ENCODE measurements around the gene SLCO3A1.

Gene SLCO3A1

DNA sequence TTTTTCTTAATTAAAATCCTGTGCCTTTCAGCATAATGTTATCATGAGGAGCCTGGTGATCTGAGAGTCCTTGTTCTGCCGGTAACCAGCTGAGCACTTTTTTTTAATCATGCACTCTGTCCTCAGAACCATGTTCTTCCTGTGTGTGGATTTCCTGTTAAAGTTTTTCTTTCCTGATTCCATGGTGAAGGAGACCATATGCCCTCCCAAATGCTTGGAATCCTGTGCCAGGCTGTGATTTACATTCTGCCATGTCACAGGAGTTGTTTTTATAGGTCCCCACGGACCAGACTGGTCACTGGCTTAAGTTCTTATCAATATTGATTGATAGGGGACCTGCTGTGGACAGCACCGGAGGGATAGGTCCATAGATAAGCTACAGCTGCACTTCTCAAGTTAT lies 257.8 kb downstream of the SLCO3A1 start:
- no peak for DNase-seq

DNA sequence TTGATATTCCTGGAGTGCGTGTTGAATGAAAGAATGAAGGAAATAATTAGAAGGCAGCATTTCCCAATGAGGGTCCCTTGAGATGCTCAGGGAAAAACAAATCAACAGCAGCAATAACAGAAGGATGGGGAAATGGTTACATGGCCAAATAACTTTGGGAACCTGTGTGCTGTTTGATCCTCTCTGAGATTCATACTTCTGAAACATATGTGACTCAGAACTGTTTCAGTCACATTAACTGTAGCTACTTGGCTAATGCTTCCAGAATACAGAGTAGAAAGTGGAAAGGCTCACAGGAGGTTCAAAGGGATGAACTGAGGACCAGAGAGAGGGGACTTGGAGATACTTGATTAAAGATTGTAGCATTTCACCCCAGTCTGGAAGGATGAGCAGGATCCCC lies 258.2 kb downstream of the SLCO3A1 start:
- DNase-seq, result no peak

DNA sequence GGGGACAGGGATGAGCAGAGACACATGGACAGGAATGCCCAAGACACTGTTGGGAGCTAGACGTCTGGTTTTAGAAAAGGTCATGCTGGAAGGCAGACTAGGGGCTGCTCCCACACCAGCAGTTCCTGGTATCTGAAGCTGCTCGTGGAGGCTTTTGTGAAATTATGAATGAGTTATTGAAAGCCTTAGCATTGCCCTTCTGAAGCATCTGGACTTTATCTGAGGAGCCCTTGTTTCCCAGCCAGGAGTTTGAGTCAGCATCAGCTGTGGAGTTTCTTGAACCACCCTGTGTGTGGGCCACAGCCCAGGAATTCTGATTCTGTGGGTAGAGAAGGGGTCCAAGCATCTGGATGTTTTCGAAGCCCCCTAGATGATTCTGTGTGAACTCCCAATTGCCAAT lies 258.7 kb downstream of the SLCO3A1 start:
- DNase-seq, result no peak

DNA sequence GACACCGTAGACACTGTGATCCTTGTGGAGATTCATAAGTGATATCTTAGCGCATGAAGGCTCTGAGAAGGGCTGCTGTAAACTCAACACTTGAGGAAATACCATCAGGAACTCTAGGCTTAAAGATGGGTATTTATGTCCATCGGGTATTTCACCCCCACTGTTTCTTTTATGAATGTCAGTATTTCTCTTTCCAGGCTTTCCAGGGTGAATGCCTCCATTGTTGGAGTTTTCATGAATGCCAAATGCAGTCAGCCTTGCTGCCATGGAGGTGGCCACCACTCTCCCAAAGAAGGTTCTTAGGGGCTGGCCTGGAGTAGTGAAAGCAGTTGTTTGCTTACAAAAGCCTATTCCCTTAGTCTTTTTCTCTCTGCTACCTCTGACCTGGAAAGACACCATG lies 259.2 kb downstream of the SLCO3A1 start:
- DNase-seq, result no peak

DNA sequence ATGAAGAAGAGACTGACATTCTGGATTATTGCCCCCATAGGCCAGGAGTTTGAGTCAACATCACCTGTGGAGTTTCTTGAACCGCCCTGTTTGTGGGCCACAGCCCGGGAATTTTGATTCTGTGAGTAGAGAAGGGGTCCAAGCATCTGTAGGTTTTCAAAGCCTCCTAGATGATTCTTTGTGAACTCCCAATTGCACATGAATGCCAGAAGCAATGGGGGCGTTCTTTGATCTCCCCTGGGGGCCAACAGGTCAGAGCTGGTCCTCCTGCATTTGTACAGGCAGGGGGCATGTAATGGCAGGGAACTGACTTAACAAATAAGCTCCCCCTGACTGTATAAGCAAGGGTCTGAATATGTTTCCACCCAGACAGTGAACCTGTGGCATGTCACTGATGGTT lies 260.3 kb downstream of the SLCO3A1 start:
- DNase-seq, result no peak

DNA sequence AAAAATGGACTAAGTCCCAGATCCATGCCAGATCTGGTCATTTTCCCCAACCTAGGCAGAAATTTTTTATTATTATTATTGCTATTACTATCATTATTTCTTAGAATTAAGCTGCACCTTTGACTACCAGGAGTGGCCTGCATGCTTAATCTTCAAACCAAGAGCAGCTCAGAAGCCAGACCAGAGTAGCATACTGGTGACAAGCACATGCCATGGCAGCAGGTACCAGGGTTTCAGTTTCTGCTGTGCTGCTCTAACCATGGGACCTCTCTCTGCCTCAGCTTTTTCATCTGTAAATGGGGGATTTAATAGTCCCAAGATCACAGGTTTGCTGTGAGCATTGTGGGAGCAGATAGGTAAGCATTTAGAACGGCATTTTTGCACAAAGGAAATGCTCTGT lies 262.3 kb downstream of the SLCO3A1 start:
- DNase-seq, result no peak

DNA sequence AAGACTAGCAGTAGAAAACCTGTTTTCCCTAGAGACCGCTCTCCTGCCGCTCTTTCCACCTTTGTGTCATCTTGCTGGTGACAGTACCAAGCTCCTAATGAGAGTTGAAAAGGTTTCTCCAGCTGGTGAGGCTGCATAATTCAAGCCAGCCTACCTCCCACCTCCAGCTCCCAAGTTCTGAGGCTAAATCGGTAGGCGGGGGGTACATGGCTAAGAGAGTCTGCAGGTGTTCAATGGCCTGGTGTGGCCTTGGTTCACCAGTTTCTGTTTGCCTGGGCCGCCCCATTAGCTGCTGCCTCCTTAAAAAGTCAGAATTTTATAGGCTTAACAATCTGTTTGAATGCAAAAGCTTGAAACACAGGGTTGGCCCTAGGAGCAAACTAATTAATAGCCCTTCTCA lies 262.8 kb downstream of the SLCO3A1 start:
- DNase-seq, result no peak

DNA sequence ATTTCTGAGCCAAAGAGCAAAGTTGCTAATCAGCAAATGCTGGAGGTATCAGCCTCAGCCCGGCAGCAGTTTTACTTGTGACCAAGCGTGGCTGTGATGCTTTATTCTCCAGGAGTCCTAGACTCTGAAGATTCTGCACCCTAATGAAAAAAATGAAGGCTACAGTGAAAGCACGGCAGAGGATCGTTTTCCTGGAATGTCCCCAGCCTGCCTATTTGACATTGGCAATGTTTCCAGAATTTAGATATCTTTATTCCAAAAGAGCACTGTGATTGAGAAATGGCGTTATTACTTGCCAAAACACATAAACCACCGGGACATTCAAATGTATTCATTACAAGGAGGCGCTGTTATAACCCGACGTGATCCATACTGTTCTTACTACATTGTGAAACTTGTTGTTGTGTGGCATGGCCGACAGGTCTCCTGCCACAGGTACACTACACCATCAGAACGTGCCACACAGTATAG lies 263.8 kb downstream of the SLCO3A1 start:
- DNase-seq, result no peak

DNA sequence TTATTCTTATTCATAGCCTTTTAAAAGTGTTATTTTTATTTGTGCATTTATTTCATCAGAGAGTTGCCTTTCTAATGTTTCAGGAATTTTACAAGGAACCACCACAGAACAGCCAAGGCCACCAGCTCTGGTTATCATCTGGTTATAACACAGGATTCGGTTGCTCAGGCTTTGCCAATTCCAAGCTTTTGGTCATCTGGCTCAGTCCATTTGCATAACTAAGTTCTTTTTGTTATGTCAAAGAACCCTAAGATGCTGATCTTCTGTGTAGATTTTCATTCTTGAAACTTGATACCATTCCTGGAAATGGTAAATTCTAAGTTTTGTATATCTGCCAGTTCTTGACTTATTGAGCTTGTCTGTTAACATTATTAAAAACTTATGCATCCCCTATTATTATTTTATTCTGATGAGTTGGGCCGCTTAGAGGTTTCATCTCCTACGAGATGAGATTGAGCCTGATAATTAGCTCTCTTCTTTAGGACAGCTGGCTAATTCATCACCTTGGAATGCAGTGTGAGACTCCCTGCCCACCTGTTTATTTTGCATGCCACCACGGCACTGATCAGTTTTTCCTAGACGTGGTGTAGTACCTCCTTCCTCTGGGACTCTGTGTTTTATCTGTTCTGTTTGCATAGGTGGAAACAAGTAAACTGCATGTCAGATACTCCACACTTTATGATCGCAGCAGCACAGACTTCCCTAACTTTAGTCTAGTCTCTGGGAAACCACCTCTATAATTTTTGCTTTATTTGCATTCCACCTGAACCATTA lies 264.8 kb downstream of the SLCO3A1 start:
- no peak for DNase-seq

DNA sequence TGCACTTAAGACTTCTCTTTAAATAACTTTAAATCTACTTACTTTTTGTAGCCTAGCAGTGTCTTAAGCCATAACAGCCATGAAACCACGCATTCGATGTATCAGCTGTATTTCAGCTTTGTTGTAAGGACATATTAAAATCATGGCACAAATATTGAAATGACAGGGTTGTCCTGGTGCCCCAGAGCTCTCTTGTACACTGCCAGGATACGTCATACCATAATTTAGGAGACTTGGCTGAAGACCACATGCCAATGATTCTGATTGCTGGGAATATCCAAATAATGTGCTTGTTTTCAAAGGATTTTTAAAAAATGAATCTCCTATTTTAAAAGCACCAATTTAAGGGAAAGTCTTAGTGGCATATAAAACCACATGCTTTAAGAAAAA lies 265.4 kb downstream of the SLCO3A1 start:
- DNase-seq, result no peak

DNA sequence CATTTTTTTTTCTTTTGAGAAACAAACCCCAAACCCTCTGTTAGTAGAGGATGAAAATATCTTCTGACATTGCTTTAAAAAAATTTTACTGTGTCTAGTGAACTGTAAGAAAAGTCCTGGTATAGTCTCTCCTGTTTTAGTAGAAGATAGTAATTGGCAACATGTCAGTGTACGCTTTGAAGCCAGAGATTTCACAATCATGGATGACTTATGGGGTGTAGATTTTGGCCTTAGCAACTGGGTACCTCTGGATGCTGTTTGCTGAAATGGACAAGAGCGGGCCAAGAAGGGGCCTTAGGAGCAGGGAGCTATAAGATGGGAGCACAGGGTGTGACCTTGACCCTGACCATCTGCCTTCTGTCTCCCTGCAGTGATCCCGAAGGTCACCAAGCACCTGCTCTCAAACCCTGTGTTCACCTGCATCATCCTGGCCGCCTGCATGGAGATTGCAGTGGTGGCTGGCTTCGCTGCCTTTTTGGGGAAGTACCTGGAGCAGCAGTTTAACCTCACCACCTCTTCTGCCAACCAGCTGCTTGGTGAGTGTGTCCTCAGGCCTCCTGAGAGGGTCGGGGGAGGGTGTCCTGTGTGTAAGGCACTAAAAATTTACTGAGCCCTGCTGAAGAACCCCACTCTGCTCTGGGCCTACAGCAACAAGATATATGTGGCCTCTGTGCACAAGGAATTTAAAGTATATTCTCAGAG lies 266.7 kb downstream of the SLCO3A1 start:
- DNase-seq, result no peak

DNA sequence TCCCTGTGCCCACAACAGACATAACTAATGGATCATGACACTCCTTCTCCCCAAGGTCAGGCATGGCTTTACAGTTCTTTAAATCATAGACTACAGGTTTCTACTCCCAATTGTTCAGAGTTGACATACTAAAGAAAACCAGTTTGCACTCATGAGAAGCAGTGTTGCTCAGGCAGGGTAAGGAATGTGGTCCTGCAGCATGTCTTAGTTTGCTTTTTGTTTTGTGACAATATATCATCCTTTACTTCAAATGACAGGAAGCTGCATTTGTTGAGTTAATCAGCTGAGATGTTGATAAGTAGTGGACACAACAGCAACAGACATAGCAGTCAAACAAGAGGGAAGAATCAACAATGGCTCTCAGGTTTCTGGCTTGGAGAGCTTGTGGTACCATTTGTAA lies 267.5 kb downstream of the SLCO3A1 start:
- DNase-seq, result no peak

DNA sequence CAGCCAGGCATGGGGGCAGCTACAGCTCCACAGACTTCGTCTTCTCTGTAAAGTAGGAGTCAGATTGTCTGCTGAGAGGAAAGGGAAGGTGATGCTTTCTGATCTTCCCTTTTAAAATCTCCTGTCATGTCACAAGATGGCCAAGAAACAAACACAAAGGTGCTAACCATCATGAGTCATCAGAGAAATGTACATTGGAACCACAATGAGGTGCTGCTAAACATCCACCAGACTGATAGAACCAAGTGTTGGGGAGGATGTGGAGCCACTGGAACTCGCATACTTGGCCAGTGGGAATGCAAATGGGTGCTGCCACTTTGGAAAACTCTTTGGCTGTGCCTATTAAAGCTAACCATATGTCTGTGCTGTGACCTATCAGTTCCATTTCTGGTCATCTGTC lies 268.8 kb downstream of the SLCO3A1 start:
- DNase-seq, result no peak

DNA sequence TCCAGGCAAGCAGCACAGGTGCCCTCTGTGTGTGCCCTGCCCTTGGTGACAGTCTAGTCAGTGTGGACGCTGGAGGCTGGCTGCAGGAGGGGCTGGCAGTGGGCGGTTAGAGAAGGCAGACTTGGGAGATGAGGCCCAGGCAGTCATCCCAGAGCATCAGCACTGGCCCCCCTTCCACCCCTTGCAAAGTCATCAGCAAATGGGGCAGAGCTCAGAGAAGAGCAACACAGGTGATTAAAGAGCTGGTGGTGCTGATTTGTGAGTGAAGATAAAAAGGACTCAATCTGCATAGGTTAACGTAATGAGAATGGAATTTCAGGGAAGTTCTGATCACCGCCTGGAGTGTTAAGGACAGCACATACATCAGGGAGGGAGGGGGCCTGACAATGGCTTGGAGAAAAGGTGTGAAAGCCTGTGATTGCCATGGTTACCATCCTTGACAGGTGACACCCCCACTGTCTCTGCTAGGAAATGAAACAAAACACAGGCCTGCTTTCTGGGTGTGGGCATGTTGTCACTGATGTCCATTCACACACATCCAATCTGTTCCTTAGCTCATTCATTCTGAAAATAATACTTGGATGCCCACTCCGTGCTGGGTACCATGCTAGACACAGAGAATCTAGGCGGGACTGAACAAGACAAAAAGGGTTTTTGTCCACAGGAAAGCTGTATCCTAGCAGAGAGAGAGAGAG lies 270.6 kb downstream of the SLCO3A1 start:
- DNase-seq, result no peak

DNA sequence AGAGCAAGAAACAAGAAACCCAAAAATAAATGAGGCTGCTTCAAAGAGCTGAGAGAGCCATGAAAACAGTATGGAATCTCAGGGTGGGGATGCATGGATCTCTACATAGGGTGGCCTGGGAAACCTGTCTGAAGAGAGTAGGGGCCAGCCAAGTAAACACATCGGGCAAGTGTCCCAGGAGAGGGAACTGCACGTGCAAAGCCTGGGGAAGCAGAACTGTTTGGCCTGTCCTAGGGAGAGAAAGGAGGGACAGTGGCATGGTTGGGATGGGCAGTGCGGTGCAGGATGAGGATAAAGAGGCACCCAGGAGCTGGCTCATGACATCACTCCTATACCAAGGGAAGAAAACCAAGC lies 271.1 kb downstream of the SLCO3A1 start:
- DNase-seq, result no peak

DNA sequence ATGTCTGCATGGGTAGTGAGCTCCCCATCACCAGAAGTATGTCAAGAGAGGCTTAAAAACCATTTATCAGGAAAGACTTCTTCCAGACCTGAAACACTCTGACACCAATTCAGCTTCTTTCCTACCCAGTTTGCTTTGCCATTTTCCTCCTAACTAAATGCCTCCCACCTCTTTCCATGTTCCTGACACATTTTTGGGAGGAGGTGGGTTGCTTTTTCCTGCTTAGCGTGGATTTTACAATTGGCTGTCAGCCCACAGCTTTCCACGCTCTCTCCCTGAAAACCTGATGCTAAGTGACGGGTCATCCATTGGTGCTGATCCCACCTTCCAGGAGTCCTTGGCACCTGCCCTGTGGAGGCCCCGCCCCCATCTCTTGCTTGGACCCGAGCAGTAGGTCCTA lies 275.3 kb downstream of the SLCO3A1 start:
- DNase-seq, result no peak

DNA sequence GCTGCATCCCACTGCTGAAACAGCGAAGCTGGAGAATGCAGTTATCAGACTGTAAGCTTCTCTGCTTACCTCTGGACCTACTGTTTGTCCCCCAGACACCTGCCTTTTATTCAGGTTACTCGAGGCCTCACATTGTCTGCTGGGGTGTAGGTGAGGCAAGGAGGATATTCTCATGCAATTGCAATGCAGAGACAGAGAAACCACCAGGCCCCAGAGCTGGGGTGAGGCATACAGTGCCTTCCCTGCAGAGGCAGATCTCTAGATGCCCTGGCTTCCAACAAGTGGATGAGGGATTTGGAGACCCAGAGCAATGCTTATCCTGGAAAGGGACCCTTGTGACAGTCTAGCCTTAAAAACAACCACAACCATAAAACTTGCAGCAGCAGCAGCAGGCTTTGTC lies 276.7 kb downstream of the SLCO3A1 start:
- no peak for DNase-seq

DNA sequence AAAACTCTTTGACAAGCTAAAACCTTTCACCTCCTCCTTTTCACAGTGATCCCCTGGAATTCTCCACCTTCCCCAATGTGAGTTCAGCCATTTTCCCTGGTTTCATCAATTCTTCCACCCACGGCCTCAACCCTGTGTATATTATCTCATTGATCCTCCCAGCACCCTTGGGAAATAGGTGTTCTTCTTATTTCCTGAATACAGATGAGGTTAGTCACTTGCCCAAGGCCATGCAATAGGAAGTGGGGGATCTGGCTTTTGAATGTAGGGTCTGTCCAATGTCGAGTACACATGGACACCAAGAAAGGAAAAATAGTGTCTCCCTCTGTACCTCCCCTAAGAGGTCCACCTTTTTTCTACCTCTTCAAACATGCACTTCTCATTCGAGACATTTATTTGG lies 277.4 kb downstream of the SLCO3A1 start:
- DNase-seq, result no peak

DNA sequence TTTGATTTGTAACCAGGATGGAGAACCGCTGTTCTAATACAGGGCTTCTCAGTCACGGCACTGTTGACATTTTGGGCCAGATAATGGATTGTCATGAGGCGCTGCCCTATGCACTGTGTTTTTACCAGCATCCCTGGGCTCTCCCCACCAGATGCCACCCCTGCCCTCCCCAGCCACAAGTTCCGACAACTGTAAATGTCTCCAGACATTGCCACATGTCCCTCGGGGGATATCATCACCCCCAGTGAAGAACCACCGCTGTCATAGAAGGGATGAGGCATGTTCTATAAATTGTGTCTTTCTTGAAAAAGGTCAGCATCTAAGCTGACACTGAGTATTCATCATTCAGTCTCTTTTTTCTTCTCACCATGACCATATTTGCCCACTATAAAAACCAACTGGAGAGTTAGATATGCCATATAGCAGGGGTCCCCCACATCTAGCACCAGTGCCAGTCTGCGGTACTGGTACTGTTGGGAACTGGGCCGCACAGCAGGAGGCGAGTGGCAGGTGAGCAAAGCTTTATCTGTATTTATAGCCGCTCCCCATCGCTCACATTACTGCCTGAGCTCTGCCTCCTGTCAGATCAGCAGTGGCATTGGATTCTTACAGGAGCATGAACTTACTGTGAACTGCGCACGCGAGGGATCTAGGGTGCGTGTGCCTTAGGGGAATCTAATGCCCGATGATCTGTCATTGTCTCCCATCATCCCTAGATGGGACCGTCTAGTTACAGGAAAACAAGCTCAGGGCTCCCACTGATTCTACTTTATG lies 279.7 kb downstream of the SLCO3A1 start:
- no peak for DNase-seq

DNA sequence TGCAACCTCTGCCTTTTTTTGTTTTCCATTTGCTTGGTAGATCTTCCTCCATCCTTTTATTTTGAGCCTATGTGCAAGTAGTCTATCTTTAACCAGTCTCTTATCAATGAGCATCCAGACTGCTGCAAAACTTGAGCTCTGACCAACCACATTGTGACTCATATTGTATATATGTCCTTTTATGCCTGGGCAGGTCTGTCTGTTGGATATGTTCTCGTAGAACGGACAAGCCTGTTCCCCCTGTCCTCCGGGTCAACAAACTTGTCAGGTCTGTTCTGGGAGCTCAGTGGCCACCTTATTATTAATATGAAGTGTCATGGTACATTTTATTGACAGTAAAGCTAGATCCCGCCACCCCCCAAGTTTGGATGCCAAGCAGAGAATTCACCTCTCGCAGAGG lies 287.3 kb downstream of the SLCO3A1 start:
- DNase-seq, result no peak

DNA sequence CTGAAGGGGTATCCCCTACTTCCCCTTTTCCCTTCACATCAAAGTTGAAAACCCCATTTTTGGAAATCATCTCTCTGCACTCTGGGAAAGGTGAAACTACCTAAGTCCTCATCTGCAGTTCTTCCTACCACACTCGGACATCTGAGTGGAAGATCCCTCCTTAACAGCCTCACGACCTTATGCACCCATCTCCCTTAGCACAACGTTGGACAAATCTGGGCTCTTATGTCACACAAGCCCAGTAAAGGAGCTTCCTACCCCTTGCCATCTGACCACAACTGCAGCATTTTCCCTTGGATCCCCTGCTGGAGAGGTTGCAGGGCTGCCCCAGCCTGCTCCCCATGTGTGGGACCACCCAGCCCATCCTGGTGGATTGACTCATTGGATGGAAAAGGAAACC lies 288.1 kb downstream of the SLCO3A1 start:
- no peak for DNase-seq

DNA sequence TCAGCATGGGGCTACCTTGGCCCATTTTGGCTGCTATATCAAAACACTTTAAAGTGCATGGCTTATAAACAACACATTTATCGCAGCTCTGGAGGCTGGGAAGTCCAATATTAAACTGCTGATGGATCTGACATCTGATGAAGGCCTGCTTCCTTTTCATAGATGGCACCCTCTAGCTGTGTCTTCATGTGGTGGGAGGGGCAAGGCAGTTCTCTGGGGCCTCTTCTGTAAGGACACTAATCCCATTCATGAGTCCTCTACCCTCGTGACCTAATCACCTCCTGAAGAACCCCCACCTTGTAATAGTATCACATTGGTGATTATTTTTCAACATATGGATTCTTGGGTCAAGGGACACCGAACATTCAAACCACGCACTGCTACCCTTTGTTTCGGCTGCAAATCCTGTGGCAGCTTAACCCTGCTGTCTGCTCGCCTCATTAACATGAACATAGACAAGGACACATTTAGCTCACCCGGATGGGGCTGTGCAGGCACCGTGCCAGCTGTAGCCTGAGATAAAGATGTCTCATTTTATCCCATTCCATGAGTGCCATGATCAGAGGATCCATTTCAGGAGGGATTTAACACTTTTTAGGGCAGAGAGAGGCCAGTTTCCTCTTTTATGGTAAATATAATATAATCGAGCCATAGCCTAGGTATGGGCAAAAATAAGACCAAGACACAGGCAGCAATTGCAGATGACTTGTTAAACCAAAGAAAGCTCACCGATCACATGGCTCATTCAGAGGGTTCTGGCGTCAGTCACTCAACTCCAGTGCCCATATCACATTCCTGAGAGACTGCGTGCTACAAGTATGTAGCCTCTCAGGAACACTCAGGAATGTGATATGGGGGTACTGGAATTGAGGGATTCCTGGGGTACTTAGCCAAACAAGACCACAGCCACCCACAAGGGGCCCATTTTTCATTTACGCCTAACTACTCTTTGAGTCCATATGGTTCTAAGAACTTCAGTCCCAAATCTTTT lies 289.0 kb downstream of the SLCO3A1 start:
- no peak for DNase-seq
